OCI-LY7 (cell line): ENCODE measurements around the gene CFAP74.

Experiments
- EZH2phosphoT487 ChIP-seq: fragments of 200-600 bp; sonication (generic); IDR thresholded peaks from 2 replicates; pipeline ENCODE4 v1.6.1; 2018; ENCODE audit warnings: low read depth, borderline replicate concordance, mild to moderate bottlenecking, mixed run types, antibody characterized with exemption, low read length, moderate library complexity, mixed read lengths
- TF ChIP-seq, protein P1 (sequence below): fragments of 200-600 bp; sonication (generic); conservative IDR thresholded peaks from 2 replicates; pipeline ENCODE4 v1.5.1; 2014; ENCODE audit warnings: mild to moderate bottlenecking, antibody characterized with exemption, low read length, moderate library complexity, mixed read lengths

DNA sequence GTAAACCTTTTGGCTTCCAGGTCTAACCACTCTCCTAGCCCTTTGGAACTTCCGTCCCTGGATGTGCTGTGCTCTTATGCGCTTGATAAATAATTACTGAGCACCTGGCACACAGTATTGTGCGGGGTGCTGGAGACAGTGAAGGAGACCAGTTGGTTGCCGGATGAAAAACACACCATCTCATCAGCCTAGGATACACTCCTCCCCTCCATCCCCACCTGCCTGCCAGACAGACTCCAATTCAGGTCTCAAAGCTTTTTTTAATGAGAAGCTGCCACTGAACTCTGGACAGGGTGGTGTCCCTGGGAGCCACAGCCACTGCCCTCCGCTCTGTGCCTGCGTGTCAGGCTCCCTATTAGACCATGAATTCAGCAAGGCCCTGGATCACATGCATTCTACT lies 121.9 kb downstream of the CFAP74 start:
- TF ChIP-seq, protein P1, sequence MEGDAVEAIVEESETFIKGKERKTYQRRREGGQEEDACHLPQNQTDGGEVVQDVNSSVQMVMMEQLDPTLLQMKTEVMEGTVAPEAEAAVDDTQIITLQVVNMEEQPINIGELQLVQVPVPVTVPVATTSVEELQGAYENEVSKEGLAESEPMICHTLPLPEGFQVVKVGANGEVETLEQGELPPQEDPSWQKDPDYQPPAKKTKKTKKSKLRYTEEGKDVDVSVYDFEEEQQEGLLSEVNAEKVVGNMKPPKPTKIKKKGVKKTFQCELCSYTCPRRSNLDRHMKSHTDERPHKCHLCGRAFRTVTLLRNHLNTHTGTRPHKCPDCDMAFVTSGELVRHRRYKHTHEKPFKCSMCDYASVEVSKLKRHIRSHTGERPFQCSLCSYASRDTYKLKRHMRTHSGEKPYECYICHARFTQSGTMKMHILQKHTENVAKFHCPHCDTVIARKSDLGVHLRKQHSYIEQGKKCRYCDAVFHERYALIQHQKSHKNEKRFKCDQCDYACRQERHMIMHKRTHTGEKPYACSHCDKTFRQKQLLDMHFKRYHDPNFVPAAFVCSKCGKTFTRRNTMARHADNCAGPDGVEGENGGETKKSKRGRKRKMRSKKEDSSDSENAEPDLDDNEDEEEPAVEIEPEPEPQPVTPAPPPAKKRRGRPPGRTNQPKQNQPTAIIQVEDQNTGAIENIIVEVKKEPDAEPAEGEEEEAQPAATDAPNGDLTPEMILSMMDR = no peak
- no peak for TF ChIP-seq EZH2phosphoT487
